C4-2B (cell line): Measurements from ENCODE around the gene PGAP3.
"Not testable (repeated sequence)": the region's sequence is repeated elsewhere in the genome, so short reads cannot be mapped to it uniquely, and the experiment has no call there.

Source experiments
- H3K27ac ChIP-seq: fragments of 450-650 bp; 2 replicates; pipeline ENCODE4 v1.5.1; 2017
- ZFX ChIP-seq: fragments of 450-650 bp; IDR thresholded peaks from 2 replicates; pipeline ENCODE4 v1.6.1; 2017
- TF ChIP-seq, protein P1 (sequence below): fragments of 450-650 bp; conservative IDR thresholded peaks from 2 replicates; pipeline ENCODE4 v1.5.1; 2017; ENCODE audit warnings: mild to moderate bottlenecking

PGAP3 gene

DNA sequence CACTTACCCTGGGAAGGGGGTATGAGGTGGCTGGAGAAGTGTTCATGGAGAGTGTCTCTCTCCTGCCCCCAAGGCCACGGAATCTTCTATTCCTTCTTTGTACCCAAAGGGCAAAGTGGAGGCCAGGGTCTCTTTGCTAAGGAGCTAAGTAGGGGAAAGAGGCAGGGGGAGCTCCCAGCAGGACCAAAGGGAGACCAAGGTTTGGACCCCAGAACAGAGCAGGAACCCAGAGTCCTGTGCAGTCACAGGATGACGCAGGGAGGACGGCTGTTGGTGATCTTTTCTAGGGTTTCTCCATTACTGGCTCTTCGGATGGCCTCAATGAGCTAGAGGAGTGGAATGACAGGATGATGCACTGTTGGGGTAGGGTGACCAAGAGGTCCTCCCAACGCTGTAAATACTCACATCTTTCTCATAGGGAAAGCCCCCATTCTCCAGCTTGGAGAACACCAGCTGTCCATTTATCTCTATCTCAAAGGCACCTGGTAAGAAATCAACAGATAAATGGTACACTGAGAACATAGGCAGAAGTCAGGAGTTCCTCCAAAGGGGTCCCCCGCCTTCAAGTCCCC lies 41.5 kb upstream of the PGAP3 start:
- peak overlapping the region; percentile 91 for H3K27ac ChIP-seq
- TF ChIP-seq ZFX: no peak
- TF ChIP-seq, protein P1, sequence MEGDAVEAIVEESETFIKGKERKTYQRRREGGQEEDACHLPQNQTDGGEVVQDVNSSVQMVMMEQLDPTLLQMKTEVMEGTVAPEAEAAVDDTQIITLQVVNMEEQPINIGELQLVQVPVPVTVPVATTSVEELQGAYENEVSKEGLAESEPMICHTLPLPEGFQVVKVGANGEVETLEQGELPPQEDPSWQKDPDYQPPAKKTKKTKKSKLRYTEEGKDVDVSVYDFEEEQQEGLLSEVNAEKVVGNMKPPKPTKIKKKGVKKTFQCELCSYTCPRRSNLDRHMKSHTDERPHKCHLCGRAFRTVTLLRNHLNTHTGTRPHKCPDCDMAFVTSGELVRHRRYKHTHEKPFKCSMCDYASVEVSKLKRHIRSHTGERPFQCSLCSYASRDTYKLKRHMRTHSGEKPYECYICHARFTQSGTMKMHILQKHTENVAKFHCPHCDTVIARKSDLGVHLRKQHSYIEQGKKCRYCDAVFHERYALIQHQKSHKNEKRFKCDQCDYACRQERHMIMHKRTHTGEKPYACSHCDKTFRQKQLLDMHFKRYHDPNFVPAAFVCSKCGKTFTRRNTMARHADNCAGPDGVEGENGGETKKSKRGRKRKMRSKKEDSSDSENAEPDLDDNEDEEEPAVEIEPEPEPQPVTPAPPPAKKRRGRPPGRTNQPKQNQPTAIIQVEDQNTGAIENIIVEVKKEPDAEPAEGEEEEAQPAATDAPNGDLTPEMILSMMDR: no peak

DNA sequence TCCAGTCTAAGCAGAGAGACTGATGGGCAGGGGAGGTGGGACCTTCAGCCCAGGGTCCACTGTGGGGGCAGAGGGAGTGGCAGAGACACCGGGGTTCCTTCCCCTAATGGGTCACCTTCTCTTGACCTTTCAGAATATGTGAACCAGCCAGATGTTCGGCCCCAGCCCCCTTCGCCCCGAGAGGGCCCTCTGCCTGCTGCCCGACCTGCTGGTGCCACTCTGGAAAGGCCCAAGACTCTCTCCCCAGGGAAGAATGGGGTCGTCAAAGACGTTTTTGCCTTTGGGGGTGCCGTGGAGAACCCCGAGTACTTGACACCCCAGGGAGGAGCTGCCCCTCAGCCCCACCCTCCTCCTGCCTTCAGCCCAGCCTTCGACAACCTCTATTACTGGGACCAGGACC lies 39.7 kb upstream of the PGAP3 start:
- no peak overlapping the region for H3K27ac ChIP-seq
- TF ChIP-seq, protein P1: no peak
- no peak for TF ChIP-seq ZFX

DNA sequence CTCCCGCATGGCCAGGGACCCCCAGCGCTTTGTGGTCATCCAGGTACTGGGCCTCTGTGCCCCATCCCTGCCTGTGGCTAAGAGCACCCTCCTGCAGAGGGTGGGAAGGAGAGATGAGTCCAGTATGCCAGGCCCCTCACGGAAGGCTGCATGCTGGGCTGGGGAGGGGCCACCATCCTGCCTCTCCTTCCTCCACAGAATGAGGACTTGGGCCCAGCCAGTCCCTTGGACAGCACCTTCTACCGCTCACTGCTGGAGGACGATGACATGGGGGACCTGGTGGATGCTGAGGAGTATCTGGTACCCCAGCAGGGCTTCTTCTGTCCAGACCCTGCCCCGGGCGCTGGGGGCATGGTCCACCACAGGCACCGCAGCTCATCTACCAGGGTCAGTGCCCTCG lies 38.8 kb upstream of the PGAP3 start:
- TF ChIP-seq, protein P1: no peak
- TF ChIP-seq ZFX: no peak
- H3K27ac ChIP-seq: no peak overlapping the region

DNA sequence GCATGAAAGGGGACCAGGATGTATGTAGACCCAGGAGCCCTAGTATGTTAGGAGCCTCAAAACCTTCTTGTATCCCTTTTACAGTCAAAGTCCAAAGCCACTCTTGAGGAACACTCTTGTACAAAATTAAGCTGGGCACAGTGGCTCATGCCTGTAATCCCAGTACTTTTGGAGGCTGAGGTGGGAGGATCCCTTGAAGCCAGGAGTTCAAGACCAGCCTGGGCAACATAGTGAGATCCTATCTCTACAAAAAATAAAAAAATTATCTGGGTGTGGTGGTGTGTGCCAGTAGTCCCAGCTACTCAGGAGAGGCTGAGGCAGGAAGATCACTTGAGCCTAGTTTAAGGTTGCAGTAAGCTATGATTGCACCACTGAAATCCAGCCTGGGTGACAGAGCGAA lies 38.1 kb upstream of the PGAP3 start:
- H3K27ac ChIP-seq: not testable (repeated sequence)

DNA sequence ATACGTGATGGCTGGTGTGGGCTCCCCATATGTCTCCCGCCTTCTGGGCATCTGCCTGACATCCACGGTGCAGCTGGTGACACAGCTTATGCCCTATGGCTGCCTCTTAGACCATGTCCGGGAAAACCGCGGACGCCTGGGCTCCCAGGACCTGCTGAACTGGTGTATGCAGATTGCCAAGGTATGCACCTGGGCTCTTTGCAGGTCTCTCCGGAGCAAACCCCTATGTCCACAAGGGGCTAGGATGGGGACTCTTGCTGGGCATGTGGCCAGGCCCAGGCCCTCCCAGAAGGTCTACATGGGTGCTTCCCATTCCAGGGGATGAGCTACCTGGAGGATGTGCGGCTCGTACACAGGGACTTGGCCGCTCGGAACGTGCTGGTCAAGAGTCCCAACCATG lies 36.9 kb upstream of the PGAP3 start:
- TF ChIP-seq, protein P1: no peak
- no peak for TF ChIP-seq ZFX
- no peak overlapping the region for H3K27ac ChIP-seq

DNA sequence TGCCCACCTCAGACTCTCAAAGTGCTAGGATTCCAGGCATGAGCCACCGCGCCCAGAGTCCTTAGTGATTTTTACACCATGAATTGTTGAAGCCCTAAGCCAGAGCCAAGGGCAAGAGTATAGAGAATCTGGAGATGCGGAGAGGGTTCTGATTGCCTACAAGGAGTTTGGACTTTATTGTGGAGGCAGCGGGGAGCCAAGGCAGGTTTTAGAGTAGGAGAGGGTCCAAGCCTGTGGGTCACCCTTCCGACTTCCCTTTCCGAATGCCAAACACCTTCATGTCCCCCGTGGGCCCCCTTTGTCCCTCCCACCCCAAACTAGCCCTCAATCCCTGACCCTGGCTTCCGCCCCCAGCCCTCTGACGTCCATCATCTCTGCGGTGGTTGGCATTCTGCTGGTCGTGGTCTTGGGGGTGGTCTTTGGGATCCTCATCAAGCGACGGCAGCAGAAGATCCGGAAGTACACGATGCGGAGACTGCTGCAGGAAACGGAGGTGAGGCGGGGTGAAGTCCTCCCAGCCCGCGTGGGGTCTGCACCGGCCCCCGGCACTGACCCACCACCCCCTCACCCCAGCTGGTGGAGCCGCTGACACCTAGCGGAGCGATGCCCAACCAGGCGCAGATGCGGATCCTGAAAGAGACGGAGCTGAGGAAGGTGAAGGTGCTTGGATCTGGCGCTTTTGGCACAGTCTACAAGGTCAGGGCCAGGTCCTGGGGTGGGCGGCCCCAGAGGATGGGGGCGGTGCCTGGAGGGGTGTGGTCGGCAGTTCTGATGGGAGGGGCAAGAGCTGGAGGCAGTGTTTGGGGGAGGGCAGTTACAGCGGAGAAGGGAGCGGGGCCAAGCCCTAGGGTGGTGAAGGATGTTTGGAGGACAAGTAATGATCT lies 35.4 kb upstream of the PGAP3 start:
- H3K27ac ChIP-seq: no peak overlapping the region
- no peak for TF ChIP-seq ZFX
- TF ChIP-seq, protein P1: no peak

DNA sequence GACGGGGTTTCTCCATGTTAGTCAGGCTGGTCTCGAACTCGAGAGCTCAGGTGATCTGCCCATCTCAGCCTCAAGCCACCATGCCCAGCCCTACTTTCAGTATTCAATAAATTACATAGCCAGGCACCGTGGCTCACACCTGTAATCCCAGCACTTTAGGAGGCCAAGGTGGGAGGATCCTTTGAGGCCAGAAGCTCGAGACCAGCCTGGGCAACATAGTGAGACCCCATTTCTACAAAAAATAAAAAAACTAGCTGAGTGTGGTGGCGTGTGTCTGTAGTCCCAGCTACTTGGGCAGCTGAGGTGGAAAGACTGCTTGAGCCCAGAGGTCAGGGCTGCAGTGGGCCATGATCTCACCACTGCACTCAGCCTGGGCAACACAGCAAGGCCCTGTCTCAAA lies 34.2 kb upstream of the PGAP3 start:
- no peak overlapping the region for H3K27ac ChIP-seq
- no peak for TF ChIP-seq ZFX
- TF ChIP-seq, protein P1: no peak
